Posterior vena cava (tissue), 2 donors: ENCODE data around the gene CDADC1. TPM values are rescaled to one million over a fixed set of nuclear protein-coding genes. Genes with fewer than 3 reads are reported as not detected.
"Not testable (repeated sequence)": the region's sequence is repeated elsewhere in the genome, so short reads cannot be mapped to it uniquely, and the experiment has no call there.

Experiments used
- DNase-seq: peaks from one replicate; pipeline ENCODE4 v3.0.0-alpha.2; 2020; ENCODE audit warnings: low spot score
- intact Hi-C, 2 donors: fragments of 100-400 bp; cut with DNase I; formaldehyde crosslinking; loops; one replicate each; pipeline versions ENCODE4 v1.14.1 to v1.14.2; 2022 to 2023
- total RNA-seq, 2 donors: library from RNA; stranded (reverse); fragmentation: NEBNext Ultra II Directional; extraction: Animal tissue kit (Norgen Biotek cat#: 25700); gene quantifications; one replicate each; pipeline ENCODE4 v1.2.1, GENCODE V29; 2021
- donor health status: DM: yes; HTN: yes; CAD: no.
- donor health status: DM: yes; HTN: yes; CAD: no.

Gene CDADC1
- total RNA-seq, 2 donors from 2014 or later, result 10.5 to 10.9 TPM

- intact Hi-C loops, result no loop called here
- no peak for DNase-seq
Measured at GRCh38 chr13:49279885-49280284, 32.2 kb downstream of the CDADC1 start.

DNA sequence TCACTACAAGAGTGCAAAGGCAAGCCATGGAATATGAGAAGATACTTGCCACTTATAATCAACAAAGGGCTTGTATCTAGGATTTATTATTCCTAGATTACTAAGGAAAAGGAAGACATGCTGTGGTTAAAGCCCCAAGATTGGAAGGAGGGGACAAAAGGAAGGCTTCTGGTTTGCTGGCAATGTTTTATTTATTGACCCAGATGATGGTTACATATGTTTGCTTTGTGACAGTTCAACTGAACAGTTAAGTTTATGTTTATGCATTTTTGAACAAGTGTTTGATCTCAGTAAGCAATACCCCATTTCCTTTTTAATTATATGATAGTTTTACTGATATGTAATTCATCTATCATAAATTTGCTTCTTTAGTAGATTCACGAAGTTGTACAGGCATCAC is 40.3 kb downstream of the CDADC1 start:
- no peak for DNase-seq

DNA sequence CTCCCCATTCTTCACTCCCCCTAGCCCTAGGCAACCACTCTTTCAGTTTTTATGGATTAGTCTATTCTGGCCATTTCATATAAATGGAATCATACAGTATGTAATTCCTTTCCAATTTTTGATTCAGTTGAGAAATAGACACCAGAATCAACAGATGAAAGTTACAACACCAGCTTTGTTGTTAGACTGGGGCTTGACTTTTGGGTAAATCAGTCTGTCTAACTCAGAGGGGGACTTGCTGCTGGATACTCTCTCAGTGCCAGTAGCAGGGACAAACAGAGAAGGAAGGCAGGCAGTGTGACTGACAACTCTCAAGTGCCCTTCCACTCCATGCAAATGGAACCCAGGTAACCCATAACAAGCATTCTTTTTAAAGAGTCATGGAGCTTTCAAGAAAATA is 40.7 kb downstream of the CDADC1 start:
- DNase-seq, result no peak
- intact Hi-C loops, result no loop called here

More for the DNA sequence above, 40.3 kb downstream of the CDADC1 start:
- intact Hi-C loops, result no loop called here

DNA sequence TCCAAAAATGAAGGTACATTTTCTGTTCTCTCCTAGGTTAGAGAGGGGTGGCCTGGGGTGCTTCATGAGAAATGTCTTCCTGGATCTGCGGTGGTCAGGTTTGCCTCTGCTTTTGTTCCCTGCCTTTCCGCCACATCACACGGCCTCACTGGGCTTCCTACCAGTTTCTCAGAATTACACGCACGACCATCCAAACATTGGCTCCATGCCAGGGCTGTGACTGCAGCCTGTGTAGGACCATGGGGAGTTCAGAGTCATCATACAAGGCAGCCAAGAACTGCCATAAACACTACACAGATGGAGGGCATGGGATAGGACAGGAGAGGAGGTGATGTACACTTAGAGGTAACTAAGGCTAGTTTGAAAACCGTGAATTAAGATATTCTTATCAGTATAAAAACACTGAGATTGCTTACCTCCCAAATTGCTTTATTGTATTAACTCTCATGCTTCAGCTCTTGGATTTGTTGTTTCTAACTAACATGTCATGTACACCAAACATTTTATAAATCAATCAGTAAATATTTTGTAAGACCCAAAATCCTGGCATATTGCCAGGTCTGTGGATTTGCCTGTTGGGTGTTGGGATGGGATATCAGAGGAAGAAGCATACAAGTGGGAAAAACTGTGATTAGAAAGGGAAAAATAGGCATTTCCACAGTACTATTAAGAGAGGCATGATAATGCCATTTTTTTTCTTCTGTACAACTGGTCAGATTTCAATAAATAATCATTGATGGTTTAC is 45.2 kb downstream of the CDADC1 start:
- no peak for DNase-seq
- intact Hi-C loops, result no loop called here

DNA sequence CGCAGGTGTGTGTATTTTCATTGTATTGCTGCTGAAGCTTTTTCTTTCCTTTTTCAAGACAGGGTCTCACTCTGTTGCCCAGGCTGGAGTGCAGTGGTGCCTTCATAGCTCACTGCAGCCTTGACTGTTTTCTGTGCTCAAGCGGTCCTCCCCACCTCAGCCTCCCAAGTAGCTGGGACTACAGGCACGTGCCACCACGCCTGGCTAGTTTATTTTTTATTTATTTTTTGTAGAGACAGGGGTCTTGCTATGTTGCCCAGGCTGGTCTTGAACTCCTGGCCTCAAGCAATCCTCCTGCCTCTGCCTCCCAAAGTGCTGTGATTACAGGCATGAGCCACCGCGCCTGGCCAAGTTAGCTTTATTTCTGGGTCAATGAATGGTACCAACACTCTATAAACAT is 47.0 kb downstream of the CDADC1 start:
- DNase-seq, intact Hi-C loops: not testable (repeated sequence)

DNA sequence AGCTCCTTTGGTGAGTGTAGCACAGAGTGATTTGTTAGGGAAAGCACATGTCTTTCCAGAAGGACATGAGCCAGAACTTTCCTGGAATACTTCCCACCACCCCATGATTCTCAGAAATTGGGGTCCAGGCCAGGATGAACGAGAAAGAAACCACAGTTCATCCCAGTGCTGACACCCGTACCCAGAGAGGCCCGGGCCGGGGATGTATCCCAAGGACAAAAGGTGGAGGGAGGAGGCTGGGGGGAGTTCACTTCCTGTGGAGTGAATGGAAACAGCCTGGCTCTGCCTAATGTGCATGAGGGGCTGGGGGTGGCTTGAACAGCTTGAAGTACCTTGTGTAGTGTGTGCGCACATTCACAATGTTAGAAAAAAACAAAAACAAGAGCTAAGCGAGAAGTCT is 47.5 kb downstream of the CDADC1 start:
- DNase-seq, result no peak
- intact Hi-C loops, result no loop called here

DNA sequence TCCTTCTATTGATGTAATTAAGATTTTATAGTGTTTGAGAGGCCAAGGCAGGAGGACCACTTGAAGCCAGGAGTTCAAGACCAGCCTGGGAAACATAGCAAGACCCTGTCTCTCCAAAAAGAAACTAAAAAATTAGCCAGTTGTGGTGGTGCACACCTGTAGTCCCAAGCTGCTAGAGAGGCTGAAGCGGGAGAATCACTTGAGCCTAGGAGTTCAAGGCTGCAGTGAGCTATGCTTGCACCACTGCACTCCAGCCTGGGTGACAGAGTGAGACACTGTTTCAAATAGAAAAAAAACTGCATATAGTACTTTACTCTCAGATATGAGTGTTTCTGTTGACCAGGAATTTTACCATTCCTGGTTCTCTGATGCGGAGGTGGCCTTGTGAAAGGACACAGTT is 48.9 kb downstream of the CDADC1 start:
- DNase-seq, result no peak
- intact Hi-C loops, result no loop called here

DNA sequence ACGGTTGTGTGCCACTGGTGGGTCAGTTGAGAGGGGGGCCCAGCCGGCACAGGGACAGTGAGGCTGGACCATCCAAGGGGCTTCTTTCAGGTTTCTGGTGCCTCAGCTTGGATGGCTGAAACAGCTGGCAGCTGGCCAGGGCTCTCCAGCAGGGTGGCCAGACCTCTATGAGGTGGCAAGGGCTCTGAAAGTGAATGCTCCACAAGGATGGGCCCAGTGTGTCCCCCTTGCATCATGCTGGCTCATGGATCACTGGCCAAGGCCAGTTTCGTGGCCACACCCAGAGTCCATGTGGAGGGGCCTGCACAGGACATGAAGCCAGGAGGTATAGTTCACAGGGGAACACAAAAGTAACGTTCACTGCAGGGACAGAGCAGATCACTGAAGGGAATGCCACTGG is 49.6 kb downstream of the CDADC1 start:
- no peak for DNase-seq
- intact Hi-C loops, result no loop called here

GRCh38 chr13:49298416-49298815 is 50.7 kb downstream of the CDADC1 start:
- intact Hi-C loops, result no loop called here
- DNase-seq, result no peak

GRCh38 chr13:49298903-49299605 is 51.3 kb downstream of the CDADC1 start:
- intact Hi-C loops, result no loop called here

GRCh38 chr13:49300276-49300675 is 52.6 kb downstream of the CDADC1 start:
- DNase-seq, result no peak
- intact Hi-C loops, result loop anchor here (2.0 to 10.0 kb wide), 3 partner anchors 137 to 307 kb away; no protein-coding TSS in a partner anchor

More at GRCh38 chr13:49298903-49299605, 51.3 kb downstream of the CDADC1 start:
- no peak for DNase-seq

DNA sequence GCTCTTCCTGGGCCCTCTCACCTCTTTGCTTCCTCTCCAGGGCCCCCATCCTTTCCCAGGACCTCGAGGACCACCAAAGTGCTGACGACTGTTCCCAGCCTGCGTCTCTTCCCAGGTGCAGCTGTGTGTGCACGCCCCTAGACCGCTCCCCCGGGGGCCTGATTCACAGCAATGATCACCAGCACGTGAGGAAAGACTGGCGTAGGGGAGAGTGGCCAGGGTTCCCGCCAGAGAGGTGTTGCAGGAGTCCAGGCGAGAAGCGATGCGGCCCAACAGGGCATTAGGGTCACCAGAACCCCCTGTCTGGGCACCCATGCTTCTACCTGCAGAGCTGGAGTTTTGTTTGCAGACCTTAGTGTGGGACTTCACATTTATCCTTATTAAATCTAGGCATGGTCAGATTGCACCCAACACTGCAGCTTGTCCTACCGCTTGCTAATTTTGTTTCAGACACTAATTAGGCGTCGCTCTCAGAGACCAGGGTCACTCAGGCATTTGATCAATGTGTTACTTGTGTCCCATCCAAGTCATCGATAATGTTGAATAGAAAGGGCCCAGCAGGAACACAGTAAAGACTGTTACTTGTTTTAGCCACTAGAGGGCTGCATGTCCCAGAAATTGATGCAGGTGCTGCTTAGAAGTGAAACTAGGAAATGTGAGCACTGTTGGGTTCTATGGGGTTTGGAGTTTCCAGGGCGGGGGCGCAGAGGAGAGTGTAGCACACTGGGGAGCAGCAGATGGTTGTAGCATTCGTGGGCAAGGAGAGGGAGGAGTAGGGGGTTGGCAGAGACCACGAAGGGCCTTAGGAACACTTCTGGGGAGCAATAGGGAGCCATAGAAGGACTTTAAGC is 53.2 kb downstream of the CDADC1 start:
- intact Hi-C loops, result loop anchor here (2.0 to 10.0 kb wide), 3 partner anchors 136 to 306 kb away; no protein-coding TSS in a partner anchor
- DNase-seq, result no peak

DNA sequence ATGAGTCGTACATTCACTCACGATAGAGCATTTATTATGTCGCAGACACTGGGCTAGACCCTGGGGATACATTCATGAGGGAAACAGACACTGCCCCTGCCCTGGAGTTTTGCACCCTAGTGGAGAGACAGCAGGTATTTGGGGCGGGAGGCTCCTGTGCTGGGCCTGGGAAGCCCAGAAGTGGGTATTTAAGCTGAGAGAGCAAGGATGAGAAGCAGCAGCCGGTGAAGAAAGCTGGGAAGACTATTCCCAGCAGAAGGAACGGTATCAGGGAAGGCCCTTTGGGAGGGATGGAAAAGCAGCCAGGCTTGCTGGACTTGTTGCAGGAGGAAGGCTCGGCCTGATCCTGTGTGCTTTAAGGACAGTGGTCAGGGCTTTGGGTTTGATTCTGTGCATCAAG is 54.5 kb downstream of the CDADC1 start:
- intact Hi-C loops, result loop anchor here (5.0 to 10.0 kb wide), 2 partner anchors 303 to 305 kb away; no protein-coding TSS in a partner anchor

DNA sequence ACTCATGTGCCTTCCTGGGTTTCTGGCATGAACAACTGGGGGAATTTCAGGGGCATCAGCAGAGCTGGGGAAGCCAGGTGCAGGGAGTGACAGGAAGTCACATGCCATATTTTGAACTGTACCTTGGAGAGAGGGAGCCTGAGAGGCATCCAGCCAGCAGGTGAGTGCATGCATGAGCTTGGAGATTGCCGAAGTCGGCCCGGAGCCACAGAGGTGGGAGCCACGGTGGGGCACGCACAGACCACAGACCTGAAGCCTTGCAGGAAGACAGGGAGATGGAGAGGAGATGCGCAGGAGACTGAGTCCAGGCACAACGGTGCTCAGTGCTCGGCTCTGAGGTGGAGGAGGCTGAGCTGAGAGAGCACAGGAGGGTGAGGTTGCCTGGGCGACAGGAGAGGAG is 55.1 kb downstream of the CDADC1 start:
- intact Hi-C loops, result loop anchor here (5.0 to 10.0 kb wide), 2 partner anchors 302 to 304 kb away; no protein-coding TSS in a partner anchor
- DNase-seq, result no peak

More for the DNA sequence above, 54.5 kb downstream of the CDADC1 start:
- DNase-seq, result no peak

DNA sequence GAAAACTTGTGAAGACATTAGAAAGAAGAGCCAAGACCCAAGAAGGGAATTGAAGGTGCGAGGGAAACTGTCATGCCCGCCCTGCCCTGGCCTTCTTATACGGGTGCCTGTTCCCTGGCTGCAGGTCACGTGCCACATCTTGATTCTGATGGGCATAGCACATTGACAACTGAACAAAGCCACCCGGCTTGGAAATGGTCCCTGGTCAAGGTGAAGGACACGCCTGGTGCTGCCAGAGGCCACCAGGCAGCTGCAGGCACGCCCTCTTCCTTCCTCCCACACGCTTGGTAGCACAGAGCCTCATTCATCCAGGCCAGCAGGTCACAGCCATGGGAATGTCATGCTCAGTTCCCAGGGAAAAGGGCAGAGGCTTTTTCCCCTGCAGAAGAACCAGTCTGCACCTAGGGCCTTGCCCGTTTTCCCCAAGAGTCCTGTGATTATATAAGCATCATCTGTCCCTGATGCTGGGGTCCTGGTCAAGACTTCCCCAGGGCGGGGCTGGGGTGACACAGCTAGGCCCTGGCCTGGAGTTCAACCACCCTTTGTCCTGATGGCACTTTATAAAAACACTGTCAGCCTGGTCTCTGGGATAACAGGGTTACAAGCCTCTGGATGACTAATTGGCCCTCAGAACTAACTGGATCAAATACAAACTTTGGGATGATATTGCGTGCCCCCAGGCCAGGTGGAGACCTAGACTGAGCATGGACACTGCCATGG is 56.0 kb downstream of the CDADC1 start:
- intact Hi-C loops, result loop anchor here (5.0 to 10.0 kb wide), 2 partner anchors 301 to 304 kb away; no protein-coding TSS in a partner anchor
- no peak for DNase-seq

DNA sequence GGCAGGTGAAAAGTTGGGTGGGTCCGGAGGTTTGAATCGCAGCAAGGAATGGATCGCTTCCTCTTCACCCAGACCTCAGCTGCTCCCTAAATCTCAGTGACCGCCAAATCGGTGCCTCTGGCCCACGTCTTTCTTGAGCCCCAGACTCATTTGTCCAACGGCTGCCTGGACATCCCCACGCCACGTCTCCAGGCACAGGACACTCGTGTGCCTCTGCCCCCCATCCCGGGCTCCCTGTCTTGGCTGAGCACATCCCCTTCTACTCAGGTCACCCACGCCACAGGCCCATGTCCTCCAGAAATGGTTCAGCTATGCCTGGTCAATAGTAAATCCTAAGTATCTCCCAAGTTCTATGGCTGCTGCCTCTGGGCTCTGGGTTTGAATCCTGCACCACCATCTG is 56.6 kb downstream of the CDADC1 start:
- intact Hi-C loops, result loop anchor here (5.0 to 10.0 kb wide), 2 partner anchors 300 to 303 kb away; no protein-coding TSS in a partner anchor
- DNase-seq, result no peak

GRCh38 chr13:49304763-49305700 is 57.3 kb downstream of the CDADC1 start:
- intact Hi-C loops, result loop anchor here (5.0 to 10.0 kb wide), 2 partner anchors 300 to 302 kb away; no protein-coding TSS in a partner anchor

More at GRCh38 chr13:49304763-49305700, 57.3 kb downstream of the CDADC1 start:
- no peak for DNase-seq
